AG04450 (cell line): ENCODE results near the gene PPP6R1. TPM values are rescaled to one million over a fixed set of nuclear protein-coding genes. Genes with fewer than 3 reads are reported as not detected.

ENCODE experiments used
- CTCF ChIA-PET: fragments of 300-600, 350-600 bp; formaldehyde crosslinking; extraction: SDS; loops from one replicate; lab custom pipeline; 2022; ENCODE audit warnings: antibody characterized with exemption, inconsistent platforms; lab: Charles Lee
- POLR2A ChIA-PET: fragments of 350-600 bp; formaldehyde crosslinking; extraction: SDS; loops from one replicate; lab custom pipeline; 2021; ENCODE audit warnings: antibody characterized with exemption, inconsistent platforms; lab: Yijun Ruan, JAX
- DNase-seq: peaks from one replicate; pipeline ENCODE4 v3.0.0-alpha.2; 2011; ENCODE audit warnings: low read depth, low spot score
- H3K27ac ChIP-seq: one replicate; pipeline ENCODE4 v1.5.1; 2012; ENCODE audit warnings: low read depth, low read length, control low read depth
- H3K27me3 ChIP-seq: one replicate; pipeline ENCODE4 v1.6.0; 2012; ENCODE audit warnings: low read length; ENCODE audit not compliant: control insufficient read depth, insufficient read depth
- H3K4me3 ChIP-seq: 2 replicates; pipeline ENCODE4 v1.5.1; 2011; ENCODE audit warnings: mild to moderate bottlenecking, low read depth, low read length, control low read depth
- H3K9me3 ChIP-seq: 2 replicates; pipeline ENCODE4 v1.5.1; 2012; ENCODE audit warnings: low read length; ENCODE audit not compliant: control insufficient read depth, insufficient read depth
- polyA plus RNA-seq: library from polyadenylated mRNA; depleted of rRNA; stranded (reverse); fragments of >200 nt; gene quantifications from 2 replicates; pipeline ENCODE4 v1.2.3, GENCODE V29; 2011
- TF ChIP-seq, protein P1 (sequence below): IDR thresholded peaks from 2 replicates; pipeline ENCODE4 v1.5.1; 2011; ENCODE audit warnings: low read depth, low read length, control low read depth, inconsistent platforms

PPP6R1 gene
- polyA plus RNA-seq, 1 experiment: 24.5 TPM

DNA sequence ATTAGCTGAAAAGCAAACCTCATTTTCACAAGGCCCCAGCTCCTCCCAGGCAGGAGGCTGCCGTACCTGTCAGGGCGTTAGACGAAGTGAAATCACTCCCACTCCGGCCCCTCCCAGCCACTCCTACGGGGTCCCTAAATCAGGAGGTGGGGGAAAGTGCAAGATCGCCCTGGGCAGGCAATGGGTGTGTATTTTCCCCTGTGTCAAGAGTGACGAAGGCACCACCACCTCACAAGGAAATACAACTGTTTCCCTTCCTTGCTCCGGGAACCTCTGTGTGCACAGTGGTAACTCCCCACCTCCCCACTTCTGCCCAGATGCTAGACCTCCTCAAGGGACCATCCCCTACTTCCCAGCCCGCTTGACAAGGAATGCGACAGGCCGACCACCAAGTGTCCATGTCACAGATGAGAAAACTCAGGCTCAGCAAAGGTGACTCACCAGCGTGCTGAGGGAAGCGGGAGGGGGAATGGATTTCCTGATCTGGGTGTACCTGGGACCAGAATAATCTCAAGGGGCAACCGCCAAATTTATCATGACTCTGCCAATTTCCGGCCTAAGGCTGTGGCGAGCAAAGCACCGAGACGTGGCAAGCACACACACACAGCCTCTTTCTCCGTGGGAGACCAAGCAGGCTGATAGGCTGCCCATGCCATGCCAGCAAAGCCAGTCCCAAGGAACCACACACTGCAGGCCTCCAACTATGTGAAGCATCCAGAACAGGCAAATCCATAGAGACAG, 7.3 kb downstream of the PPP6R1 start:
- Histone ChIP-seq H3K27me3 (no peaks in the 10 kb centered on the region), H3K27ac (no peak overlapping the region), H3K9me3 (no peaks in the 10 kb centered on the region), H3K4me3 (no peak overlapping the region)
- TF ChIP-seq, protein P1, sequence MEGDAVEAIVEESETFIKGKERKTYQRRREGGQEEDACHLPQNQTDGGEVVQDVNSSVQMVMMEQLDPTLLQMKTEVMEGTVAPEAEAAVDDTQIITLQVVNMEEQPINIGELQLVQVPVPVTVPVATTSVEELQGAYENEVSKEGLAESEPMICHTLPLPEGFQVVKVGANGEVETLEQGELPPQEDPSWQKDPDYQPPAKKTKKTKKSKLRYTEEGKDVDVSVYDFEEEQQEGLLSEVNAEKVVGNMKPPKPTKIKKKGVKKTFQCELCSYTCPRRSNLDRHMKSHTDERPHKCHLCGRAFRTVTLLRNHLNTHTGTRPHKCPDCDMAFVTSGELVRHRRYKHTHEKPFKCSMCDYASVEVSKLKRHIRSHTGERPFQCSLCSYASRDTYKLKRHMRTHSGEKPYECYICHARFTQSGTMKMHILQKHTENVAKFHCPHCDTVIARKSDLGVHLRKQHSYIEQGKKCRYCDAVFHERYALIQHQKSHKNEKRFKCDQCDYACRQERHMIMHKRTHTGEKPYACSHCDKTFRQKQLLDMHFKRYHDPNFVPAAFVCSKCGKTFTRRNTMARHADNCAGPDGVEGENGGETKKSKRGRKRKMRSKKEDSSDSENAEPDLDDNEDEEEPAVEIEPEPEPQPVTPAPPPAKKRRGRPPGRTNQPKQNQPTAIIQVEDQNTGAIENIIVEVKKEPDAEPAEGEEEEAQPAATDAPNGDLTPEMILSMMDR: no peak
- no peak for DNase-seq
- ChIA-PET POLR2A (no interaction called here), CTCF (interaction anchor here (1.0 kb wide), 1 partner anchor 216 kb away, joined by 3 read pairs; no protein-coding TSS in a partner anchor)

DNA sequence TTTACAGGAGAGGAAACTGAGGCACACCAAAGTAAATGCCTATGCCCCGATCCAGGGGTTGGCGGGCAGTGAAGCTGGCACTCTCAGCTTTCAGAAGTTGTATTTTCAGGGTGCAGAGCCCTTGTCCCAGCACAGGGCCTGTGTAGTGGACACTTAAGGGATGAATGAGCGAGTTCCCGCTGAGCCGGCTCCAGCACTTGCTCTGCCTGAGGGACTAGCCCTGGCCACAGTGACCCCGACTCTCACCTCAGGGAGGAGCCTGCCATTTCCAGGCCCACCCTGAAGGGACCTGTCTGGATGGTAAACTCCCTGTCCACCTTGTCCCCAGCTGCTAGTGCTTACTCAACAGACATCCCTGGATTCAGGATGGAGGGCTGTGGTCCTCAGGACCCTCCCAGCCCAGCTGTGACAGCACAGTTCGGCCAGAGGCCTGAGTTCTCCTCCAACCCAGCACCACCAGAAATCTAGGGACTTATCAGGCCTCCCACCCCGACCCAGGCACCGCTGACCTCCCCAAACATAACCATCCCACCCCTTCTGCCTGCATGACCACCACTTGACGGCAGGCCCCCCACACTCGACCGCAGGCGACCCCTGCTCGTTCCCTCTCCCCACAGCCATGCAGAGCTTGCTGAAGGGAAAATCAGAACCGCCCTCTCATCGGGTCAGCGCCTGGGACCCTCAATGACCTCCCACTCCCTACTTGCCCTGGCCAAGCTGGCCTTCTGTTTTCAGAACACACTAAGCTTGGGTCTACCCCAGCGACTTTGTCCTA, 8.4 kb downstream of the PPP6R1 start:
- H3K4me3 ChIP-seq: no peak overlapping the region
- H3K9me3 ChIP-seq: no peaks in the 10 kb centered on the region
- TF ChIP-seq, protein P1: no peak
- DNase-seq: no peak
- POLR2A ChIA-PET: no interaction called here
- no peaks in the 10 kb centered on the region for H3K27me3 ChIP-seq
- no peak overlapping the region for H3K27ac ChIP-seq
- CTCF ChIA-PET: no interaction called here

DNA sequence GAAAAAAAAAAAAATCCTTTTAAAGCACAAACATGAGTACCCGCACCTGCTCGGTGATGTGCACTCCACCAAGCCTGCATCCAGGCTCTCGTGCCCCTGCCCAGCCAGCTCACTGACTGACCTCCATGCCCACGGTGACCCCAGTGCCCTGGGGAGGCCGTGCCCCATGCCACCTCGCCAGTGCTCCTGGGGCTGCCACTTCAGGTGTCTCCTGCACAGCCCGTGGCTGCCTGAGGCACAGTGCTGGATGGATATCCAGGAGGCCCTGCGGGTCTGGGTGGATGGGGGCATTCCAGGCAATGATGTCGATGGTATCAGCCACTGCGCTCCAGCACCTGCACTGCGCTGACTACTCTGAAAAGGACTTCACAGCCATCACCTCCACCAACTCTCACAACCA, 9.0 kb downstream of the PPP6R1 start:
- ChIA-PET POLR2A (no interaction called here), CTCF (no interaction called here)
- Histone ChIP-seq H3K4me3 (no peak overlapping the region), H3K9me3 (no peaks in the 10 kb centered on the region), H3K27me3 (no peaks in the 10 kb centered on the region), H3K27ac (no peak overlapping the region)
- DNase-seq: no peak
- TF ChIP-seq, protein P1: no peak

DNA sequence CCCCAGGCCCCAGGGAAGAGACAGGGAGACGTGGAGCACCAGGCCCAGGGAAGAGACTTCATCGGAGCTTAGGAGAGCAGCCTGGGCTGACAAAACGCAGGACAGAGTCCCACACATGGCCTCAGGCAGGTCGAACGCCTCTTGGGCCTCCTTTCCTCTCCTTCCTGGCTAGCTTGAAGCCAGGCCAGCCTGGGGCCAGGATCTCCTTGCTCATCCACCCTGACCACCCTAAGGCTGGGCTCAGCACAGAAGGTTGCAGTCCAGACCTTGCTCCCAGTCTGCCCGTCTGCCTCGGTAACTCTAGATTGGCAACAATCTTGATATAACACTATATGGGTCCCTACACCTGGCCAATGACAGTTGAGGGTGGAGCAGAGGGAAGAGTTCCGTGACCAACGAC, 10.1 kb downstream of the PPP6R1 start:
- ChIA-PET CTCF (no interaction called here), POLR2A (no interaction called here)
- Histone ChIP-seq H3K27me3 (no peaks in the 10 kb centered on the region), H3K4me3 (no peak overlapping the region), H3K27ac (no peak overlapping the region), H3K9me3 (no peaks in the 10 kb centered on the region)
- TF ChIP-seq, protein P1: no peak
- no peak for DNase-seq

DNA sequence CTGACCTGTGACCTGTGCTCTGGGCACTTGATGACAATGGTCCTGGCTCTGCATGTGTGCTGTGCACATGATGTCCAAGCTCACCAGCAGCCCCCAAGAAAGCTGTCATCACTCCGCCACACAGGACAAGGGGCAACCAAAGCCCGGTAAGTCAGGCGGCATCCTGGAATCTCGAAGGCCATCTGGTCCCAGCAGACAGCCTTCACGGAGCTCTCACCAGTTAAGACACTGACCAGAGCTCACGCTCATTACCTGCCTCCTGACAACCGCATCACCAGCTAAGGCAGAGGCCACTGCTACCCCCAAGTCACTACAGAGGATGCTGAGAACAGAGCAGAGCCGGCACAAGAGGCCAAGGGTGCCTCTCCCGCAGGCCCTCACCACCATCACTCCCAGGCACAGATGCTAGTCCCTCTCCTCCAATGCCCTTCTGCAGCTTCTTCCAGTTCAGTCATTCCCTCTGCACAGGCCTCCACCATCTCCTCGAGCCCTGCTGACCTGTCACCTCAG, 10.6 kb downstream of the PPP6R1 start:
- CTCF ChIA-PET: no interaction called here
- DNase-seq: no peak

More for the DNA sequence above, 10.6 kb downstream of the PPP6R1 start:
- POLR2A ChIA-PET: no interaction called here
- Histone ChIP-seq H3K4me3 (no peak overlapping the region), H3K27ac (no peak overlapping the region), H3K9me3 (no peaks in the 10 kb centered on the region), H3K27me3 (no peaks in the 10 kb centered on the region)
- TF ChIP-seq, protein P1: no peak
